GM23338 (cell line): ENCODE results near the gene HCRTR2. TPM values are rescaled to one million over a fixed set of nuclear protein-coding genes. Genes with fewer than 3 reads are reported as not detected.

Experiments used
- ATAC-seq: fragments of 200-7000 bp; cut with Tn5 transposase; 3 replicates; pipeline ENCODE4 v1.9.1; 2020
- DNase-seq: peaks from one replicate; pipeline ENCODE4 v3.0.0-alpha.2; 2015; ENCODE audit warnings: low spot score
- H2AFZ ChIP-seq: fragments of 200-600 bp; sonication (generic); 2 replicates; pipeline ENCODE4 v1.8.0; 2016; ENCODE audit warnings: antibody characterized with exemption, mild to moderate bottlenecking, moderate library complexity
- H3F3A ChIP-seq: fragments of 200-600 bp; sonication (generic); replicated peaks from 2 replicates; pipeline ENCODE4 v1.8.0; 2017; ENCODE audit warnings: antibody characterized with exemption, mixed run types, low read depth
- H3K27ac ChIP-seq: fragments of 200-600 bp; sonication (generic); 2 replicates; pipeline ENCODE4 v1.6.1; 2016; ENCODE audit warnings: low read depth
- H3K27me3 ChIP-seq: fragments of 200-600 bp; sonication (generic); 2 replicates; pipeline ENCODE4 v1.8.0; 2016; ENCODE audit warnings: mild to moderate bottlenecking, mixed run types, moderate library complexity; ENCODE audit not compliant: insufficient read depth
- H3K36me3 ChIP-seq: fragments of 200-600 bp; sonication (generic); 2 replicates; pipeline ENCODE4 v1.8.0; 2016; ENCODE audit warnings: mild to moderate bottlenecking; ENCODE audit not compliant: insufficient read depth
- H3K4me1 ChIP-seq: fragments of 200-600 bp; sonication (generic); 2 replicates; pipeline ENCODE4 v1.8.0; 2016; ENCODE audit warnings: mild to moderate bottlenecking, moderate library complexity; ENCODE audit not compliant: insufficient read depth
- H3K4me2 ChIP-seq: fragments of 200-600 bp; sonication (generic); 2 replicates; pipeline ENCODE4 v1.7.1; 2017; ENCODE audit warnings: mixed run types
- H3K4me3 ChIP-seq: fragments of 200-600 bp; sonication (generic); 2 replicates; pipeline ENCODE4 v1.6.1; 2016; ENCODE audit warnings: mixed run types
- H3K79me2 ChIP-seq: fragments of 200-600 bp; sonication (generic); replicated peaks from 2 replicates; pipeline ENCODE4 v1.8.0; 2017; ENCODE audit warnings: mild to moderate bottlenecking; ENCODE audit not compliant: insufficient read depth
- H3K9me2 ChIP-seq: fragments of 200-600 bp; sonication (generic); 2 replicates; pipeline ENCODE4 v1.8.0; 2017; ENCODE audit not compliant: insufficient read depth
- H4K20me1 ChIP-seq: fragments of 200-600 bp; sonication (generic); replicated peaks from 2 replicates; pipeline ENCODE4 v1.8.0; 2017; ENCODE audit warnings: mild to moderate bottlenecking; ENCODE audit not compliant: insufficient read depth
- H3K27ac Mint-ChIP-seq: 2 replicates; pipeline ENCODE4 v1.8.0; 2020; ENCODE audit warnings: inconsistent platforms, mild to moderate bottlenecking, moderate library complexity, mixed read lengths
- H3K27me3 Mint-ChIP-seq: 3 replicates; pipeline ENCODE4 v1.8.0; 2022; ENCODE audit warnings: low read depth, mild to moderate bottlenecking, moderate library complexity, mixed read lengths, inconsistent platforms; ENCODE audit not compliant: insufficient read depth, poor library complexity
- H3K36me3 Mint-ChIP-seq: 3 replicates; pipeline ENCODE4 v1.8.0; 2021; ENCODE audit warnings: low read depth, mild to moderate bottlenecking, inconsistent platforms, moderate library complexity, mixed read lengths
- H3K4me1 Mint-ChIP-seq: 3 replicates; pipeline ENCODE4 v1.8.0; 2020; ENCODE audit warnings: mild to moderate bottlenecking, inconsistent platforms, mixed read lengths
- H3K4me3 Mint-ChIP-seq: 3 replicates; pipeline ENCODE4 v1.8.0; 2021; ENCODE audit warnings: moderate library complexity, mild to moderate bottlenecking, inconsistent platforms, mixed read lengths
- H3K9me3 Mint-ChIP-seq: 3 replicates; pipeline ENCODE4 v1.8.0; 2020; ENCODE audit warnings: moderate library complexity, mild to moderate bottlenecking, inconsistent platforms, mixed read lengths
- CREB1 ChIP-seq: fragments of 250-450 bp; sonication (Bioruptor Pico); IDR thresholded peaks from 2 replicates; pipeline ENCODE4 v1.5.0; 2020; ENCODE audit warnings: low read depth, mild to moderate bottlenecking, moderate library complexity
- CTCF ChIP-seq, 2 experiments: fragments of 200-600 bp in 1 of 2; sonication (generic) in 1 of 2; conservative IDR thresholded peaks; 2 replicates each; pipeline versions ENCODE4 v1.5.1 to v1.6.1; 2016 to 2017; ENCODE audit warnings: antibody characterized with exemption in 2 of 2, low read depth in 2 of 2, mild to moderate bottlenecking in 2 of 2, moderate library complexity in 1 of 2
- ETS1 ChIP-seq: IDR thresholded peaks from 2 replicates; pipeline ENCODE4 v1.6.1; 2016; ENCODE audit warnings: antibody characterized with exemption
- EZH2 ChIP-seq: fragments of 200-600 bp; sonication (generic); IDR thresholded peaks from one replicate; pipeline ENCODE4 v1.8.0; 2017; ENCODE audit warnings: antibody characterized with exemption, mild to moderate bottlenecking, low read depth; ENCODE audit not compliant: unreplicated experiment
- EZH2phosphoT487 ChIP-seq: fragments of 200-600 bp; sonication (generic); IDR thresholded peaks from one replicate; pipeline ENCODE4 v1.8.1; 2018; ENCODE audit warnings: antibody characterized with exemption; ENCODE audit not compliant: unreplicated experiment
- JUNB ChIP-seq: IDR thresholded peaks from one replicate; pipeline ENCODE4 v1.6.1; 2016; ENCODE audit warnings: antibody characterized with exemption; ENCODE audit not compliant: unreplicated experiment
- NANOG ChIP-seq: IDR thresholded peaks from 2 replicates; pipeline ENCODE4 v1.6.1; 2016; ENCODE audit warnings: antibody characterized with exemption, borderline replicate concordance
- POLR2AphosphoS5 ChIP-seq: IDR thresholded peaks from 2 replicates; pipeline ENCODE4 v1.6.1; 2016; ENCODE audit warnings: antibody characterized with exemption, low read depth
- REST ChIP-seq: IDR thresholded peaks from one replicate; pipeline ENCODE4 v1.6.1; 2018; ENCODE audit warnings: antibody characterized with exemption; ENCODE audit not compliant: unreplicated experiment
- STAT1 ChIP-seq: IDR thresholded peaks from one replicate; pipeline ENCODE4 v1.6.1; 2016; ENCODE audit warnings: antibody characterized with exemption; ENCODE audit not compliant: unreplicated experiment
- ZNF114 ChIP-seq: fragments of 250-450 bp; sonication (Bioruptor Pico); IDR thresholded peaks from 2 replicates; pipeline ENCODE4 v1.5.0; 2020; ENCODE audit warnings: mild to moderate bottlenecking, moderate library complexity
- ZNF331 ChIP-seq: fragments of 250-450 bp; sonication (Bioruptor Pico); IDR thresholded peaks from 2 replicates; pipeline ENCODE4 v1.5.0; 2020; ENCODE audit warnings: low read depth, mild to moderate bottlenecking, moderate library complexity
- ZNF462 ChIP-seq: fragments of 250-450 bp; sonication (Bioruptor Pico); IDR thresholded peaks from 2 replicates; pipeline ENCODE4 v1.5.0; 2020; ENCODE audit warnings: mild to moderate bottlenecking, moderate library complexity
- polyA plus RNA-seq: library from polyadenylated mRNA; unstranded; fragments of >200 nt; fragmentation: Nextera tagmentation; extraction: Ambion mirVana; gene quantifications from 2 replicates; pipeline ENCODE4 v1.2.1, GENCODE V29; 2016
- total RNA-seq: library from RNA; depleted of rRNA; stranded (reverse); fragments of >200 nt; shearing (Covaris generic); gene quantifications from 2 replicates; pipeline ENCODE4 v1.2.3, GENCODE V29; 2014

The HCRTR2 gene
- total and polyA plus RNA-seq, 2 experiments from 2014 or later = 0.15 TPM; not detected in 1

- H2AFZ ChIP-seq = peak overlapping the region; percentile 48; the same call in 1 of the 2 replicates
These were observed 145.8 kb downstream of the HCRTR2 start for GRCh38 chr6:55319961-55320695.

More at GRCh38 chr6:55319961-55320695, 145.8 kb downstream of the HCRTR2 start:
- Mint-ChIP-seq H3K27me3 (no peaks in the 10 kb centered on the region), H3K36me3 (no peaks in the 10 kb centered on the region), H3K4me3 (no peak overlapping the region), H3K27ac (no peak overlapping the region), H3K4me1 (no peaks in the 10 kb centered on the region), H3K9me3 (no peaks in the 10 kb centered on the region)
- Histone ChIP-seq H3K4me2 (no peak overlapping the region), H3K36me3 (no peaks in the 10 kb centered on the region), H3K4me1 (no peaks in the 10 kb centered on the region), H3K27ac (no peak overlapping the region), H4K20me1 (no peaks in the 10 kb centered on the region), H3F3A (no peaks in the 10 kb centered on the region), H3K9me2 (no peaks in the 10 kb centered on the region), H3K4me3 (no peak overlapping the region), H3K27me3 (no peaks in the 10 kb centered on the region), H3K79me2 (no peaks in the 10 kb centered on the region)
- ATAC-seq (no peak), DNase-seq (no peak)
- no peak for TF ChIP-seq CTCF (conservative IDR thresholded peaks at IDR 0.05; ENCODE audit: low read depth in 2 of 2)
- no peak for TF ChIP-seq ETS1
- TF ChIP-seq NANOG = no peak
- no peak for TF ChIP-seq EZH2
- no peak for TF ChIP-seq REST
- TF ChIP-seq POLR2AphosphoS5 = no peak
- TF ChIP-seq EZH2phosphoT487 = no peak
- TF ChIP-seq ZNF114 (CRISPR knock-in tag) = no peak
- TF ChIP-seq JUNB = no peak
- no peak for TF ChIP-seq ZNF462 (CRISPR knock-in tag)
- TF ChIP-seq ZNF331 (CRISPR knock-in tag) = no peak
- TF ChIP-seq STAT1 = no peak
- no peak for TF ChIP-seq CREB1 (CRISPR knock-in tag)
